Measurements from ENCODE around the gene OTULINL.
"Not testable (repeated sequence)": the region's sequence is repeated elsewhere in the genome, so short reads cannot be mapped to it uniquely, and the experiment has no call there.

OTULINL gene

DNA sequence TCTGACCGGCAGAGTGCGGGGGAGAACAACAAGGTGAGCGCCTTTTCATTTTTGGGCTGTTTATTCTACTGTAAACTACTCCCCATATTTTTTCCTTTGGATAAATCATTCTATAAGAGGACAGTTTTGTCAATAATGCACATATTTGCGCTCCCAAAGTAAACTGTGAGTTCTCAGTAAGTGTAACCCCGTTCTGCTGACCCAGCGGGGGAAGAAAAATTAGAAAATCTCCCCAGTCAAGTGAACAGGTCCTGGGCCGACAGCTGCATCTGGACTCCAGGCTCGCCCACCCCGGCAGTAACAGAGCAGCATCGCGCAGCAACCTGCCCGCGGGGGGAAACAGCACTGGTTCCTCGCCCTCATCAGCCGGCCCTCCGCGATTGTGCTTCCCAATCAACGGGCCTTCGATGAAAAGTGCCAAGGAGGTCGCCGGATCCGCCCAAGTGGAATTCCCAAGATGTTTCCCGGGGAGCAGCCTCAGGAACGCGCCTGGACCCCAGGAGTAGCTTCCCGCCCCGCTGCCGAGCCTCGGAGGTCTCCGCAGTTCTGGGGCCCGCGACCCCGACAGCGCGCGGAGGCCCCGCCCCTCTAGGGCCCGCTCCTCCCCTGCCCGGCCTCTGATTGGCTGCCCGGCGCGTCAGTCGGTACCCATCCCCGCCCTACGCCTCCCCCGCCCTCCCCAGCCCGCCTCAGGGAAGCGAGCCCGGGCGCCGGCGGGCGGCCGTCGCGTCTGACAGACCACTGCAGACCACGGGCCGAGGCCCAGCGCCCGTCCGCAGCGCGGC is at the start of gene OTULINL:
TSS of gene OTULINL (plus strand) at position 687 of the 785 bp plus-strand sequence. CDS start 103 bp downstream, outside the sequence.
- in situ Hi-C loops (cut with HindIII; ENCODE audit: low pct_unique_long_range_greater_than_20kb, low sequenced_read_pairs) = no loop called here
- peak; percentile 80 to 82 for DNase-seq (ENCODE audit: low read depth in 1 of 2, low spot score in 1 of 2)

DNA sequence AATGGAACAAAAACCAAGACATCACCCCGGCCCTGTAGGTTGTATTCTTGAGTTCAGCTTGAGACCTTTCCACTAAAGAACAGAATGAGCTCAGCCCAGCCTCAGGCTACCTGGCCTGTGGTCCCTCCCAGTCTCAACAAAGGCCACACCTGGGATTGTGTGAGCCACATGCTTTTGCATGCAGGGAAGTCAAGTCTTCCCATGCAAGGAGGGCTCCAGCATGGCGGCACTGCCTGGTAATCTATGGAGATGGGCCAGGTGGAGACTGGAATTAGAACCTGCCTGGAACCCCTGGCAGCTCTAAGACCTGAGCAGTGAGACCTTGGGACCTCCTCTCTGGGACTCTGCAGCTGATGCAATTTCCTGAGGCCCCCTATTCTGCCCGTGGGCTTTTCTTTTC is 49.4 kb upstream of the OTULINL start:
- no peak for DNase-seq (ENCODE audit: low read depth in 1 of 2, low spot score in 1 of 2)
- in situ Hi-C loops (cut with HindIII; ENCODE audit: low pct_unique_long_range_greater_than_20kb, low sequenced_read_pairs) = no loop called here
- TF ChIP-seq JUND (IDR thresholded peaks at IDR 0.05; ENCODE audit: low read depth) = no peak

More for the DNA sequence above, at the start of gene OTULINL:
- no peak for TF ChIP-seq JUND (IDR thresholded peaks at IDR 0.05; ENCODE audit: low read depth)

- DNase-seq (ENCODE audit: low read depth in 1 of 2, low spot score in 1 of 2) = no peak
- no peak for TF ChIP-seq JUND (IDR thresholded peaks at IDR 0.05; ENCODE audit: low read depth)
- in situ Hi-C loops (cut with HindIII; ENCODE audit: low pct_unique_long_range_greater_than_20kb, low sequenced_read_pairs) = no loop called here
Measured at GRCh38 chr5:14534773-14535172, 46.8 kb upstream of the OTULINL start.

DNA sequence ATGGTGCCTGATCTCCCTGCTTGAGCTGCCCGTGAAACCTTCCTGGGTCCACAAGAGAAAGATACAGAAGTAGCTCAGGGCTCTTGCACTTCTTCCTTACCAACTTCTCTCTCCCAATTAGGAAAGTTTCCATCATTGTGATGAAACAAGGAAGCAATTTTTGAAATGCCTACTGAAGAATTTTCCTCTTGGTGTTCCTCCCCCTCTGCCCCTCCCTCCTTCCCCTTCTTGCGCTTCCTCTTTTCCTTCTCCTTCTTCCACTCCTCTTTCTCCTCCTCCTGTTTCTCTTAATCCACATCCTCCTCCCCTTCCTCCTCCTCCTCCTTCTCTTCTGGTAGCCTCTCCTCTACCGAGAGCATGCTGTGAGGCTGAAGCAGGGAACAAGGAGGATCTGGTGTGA is 36.3 kb upstream of the OTULINL start:
- peak in 1 of 2 experiments; percentile 11 for DNase-seq (ENCODE audit: low read depth in 1 of 2, low spot score in 1 of 2)
- TF ChIP-seq JUND (IDR thresholded peaks at IDR 0.05; ENCODE audit: low read depth) = no peak
- in situ Hi-C loops (cut with HindIII; ENCODE audit: low pct_unique_long_range_greater_than_20kb, low sequenced_read_pairs) = no loop called here

DNA sequence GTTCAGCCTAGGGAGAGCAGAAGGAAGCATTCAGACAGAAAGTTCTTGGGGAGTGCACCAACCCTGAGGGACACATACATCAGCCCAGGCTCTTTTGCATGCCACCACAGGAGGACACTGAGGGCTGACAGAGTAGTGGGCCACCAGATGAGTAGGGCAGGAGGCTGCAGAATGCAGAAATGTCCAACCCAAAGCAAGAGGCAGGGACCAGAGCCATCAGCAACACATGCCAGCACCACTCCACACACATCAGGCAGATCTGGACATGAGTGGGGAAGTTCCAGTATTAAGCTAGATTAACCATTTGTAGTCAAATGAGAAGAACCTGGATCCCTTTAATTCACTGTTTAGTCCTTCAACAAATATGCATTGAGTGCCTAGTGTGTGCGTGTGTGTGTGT is 35.7 kb upstream of the OTULINL start:
- in situ Hi-C loops (cut with HindIII; ENCODE audit: low pct_unique_long_range_greater_than_20kb, low sequenced_read_pairs) = no loop called here
- DNase-seq (ENCODE audit: low read depth in 1 of 2, low spot score in 1 of 2) = no peak
- TF ChIP-seq JUND (IDR thresholded peaks at IDR 0.05; ENCODE audit: low read depth) = no peak

DNA sequence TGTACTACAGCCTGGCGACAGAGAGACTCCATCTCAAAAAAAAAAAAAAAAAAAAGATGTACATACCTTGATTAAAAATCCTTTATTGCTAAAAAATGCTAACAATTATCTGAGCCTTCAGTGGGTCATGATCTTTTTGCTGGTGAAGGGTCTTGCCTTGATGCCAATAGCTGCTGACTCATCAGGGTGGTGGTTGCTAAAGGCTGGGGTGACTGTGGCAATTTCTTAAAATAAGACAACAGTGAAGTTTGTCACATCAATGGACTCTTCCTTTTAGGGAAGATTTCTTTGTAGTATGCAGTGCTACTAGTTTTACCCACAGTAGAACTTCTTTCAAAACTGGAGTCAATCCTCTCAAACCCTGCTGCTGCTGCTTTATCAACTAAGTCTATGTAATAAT is 33.9 kb upstream of the OTULINL start:
- no peak for TF ChIP-seq JUND (IDR thresholded peaks at IDR 0.05; ENCODE audit: low read depth)
- no peak for DNase-seq (ENCODE audit: low read depth in 1 of 2, low spot score in 1 of 2)
- in situ Hi-C loops (cut with HindIII; ENCODE audit: low pct_unique_long_range_greater_than_20kb, low sequenced_read_pairs) = no loop called here

GRCh38 chr5:14551211-14551610 is 30.4 kb upstream of the OTULINL start:
- in situ Hi-C loops (cut with HindIII; ENCODE audit: low pct_unique_long_range_greater_than_20kb, low sequenced_read_pairs) = no loop called here
- no peak for DNase-seq (ENCODE audit: low read depth in 1 of 2, low spot score in 1 of 2)
- no peak for TF ChIP-seq JUND (IDR thresholded peaks at IDR 0.05; ENCODE audit: low read depth)

- TF ChIP-seq JUND (IDR thresholded peaks at IDR 0.05; ENCODE audit: low read depth) = no peak
- in situ Hi-C loops (cut with HindIII; ENCODE audit: low pct_unique_long_range_greater_than_20kb, low sequenced_read_pairs) = no loop called here
- no peak for DNase-seq (ENCODE audit: low read depth in 1 of 2, low spot score in 1 of 2)
Measured at GRCh38 chr5:14552017-14552416, 29.6 kb upstream of the OTULINL start.

GRCh38 chr5:14554288-14554687 is 27.3 kb upstream of the OTULINL start:
- in situ Hi-C loops (cut with HindIII; ENCODE audit: low pct_unique_long_range_greater_than_20kb, low sequenced_read_pairs); DNase-seq (ENCODE audit: low read depth in 1 of 2, low spot score in 1 of 2): not testable (repeated sequence)

DNA sequence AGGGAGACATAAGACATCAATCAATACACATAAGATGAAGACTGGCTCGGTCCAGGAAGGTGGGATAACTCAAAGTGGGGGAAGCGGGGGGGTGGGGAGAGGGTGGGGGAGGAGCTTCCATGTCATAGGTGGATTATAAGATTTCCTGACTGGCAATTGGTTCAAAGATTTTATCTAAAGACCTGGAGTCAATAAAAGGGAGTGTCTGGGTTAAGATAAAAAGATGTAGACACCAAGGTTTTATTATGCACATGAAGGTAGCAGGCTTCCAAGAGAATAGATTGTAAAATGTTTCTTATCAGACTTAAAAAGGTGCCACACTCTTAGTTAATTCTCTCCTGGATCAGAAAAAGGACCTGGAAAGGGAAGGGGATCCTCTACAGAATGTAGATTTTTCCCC is 25.6 kb upstream of the OTULINL start:
- DNase-seq (ENCODE audit: low read depth in 1 of 2, low spot score in 1 of 2) = no peak
- in situ Hi-C loops (cut with HindIII; ENCODE audit: low pct_unique_long_range_greater_than_20kb, low sequenced_read_pairs) = no loop called here
- no peak for TF ChIP-seq JUND (IDR thresholded peaks at IDR 0.05; ENCODE audit: low read depth)

GRCh38 chr5:14557203-14557770 is 24.3 kb upstream of the OTULINL start:
- TF ChIP-seq JUND (IDR thresholded peaks at IDR 0.05; ENCODE audit: low read depth) = no peak
- DNase-seq (ENCODE audit: low read depth in 1 of 2, low spot score in 1 of 2) = no peak
- in situ Hi-C loops (cut with HindIII; ENCODE audit: low pct_unique_long_range_greater_than_20kb, low sequenced_read_pairs) = no loop called here

- no peak for TF ChIP-seq JUND (IDR thresholded peaks at IDR 0.05; ENCODE audit: low read depth)
- in situ Hi-C loops (cut with HindIII; ENCODE audit: low pct_unique_long_range_greater_than_20kb, low sequenced_read_pairs) = no loop called here
- DNase-seq (ENCODE audit: low read depth in 1 of 2, low spot score in 1 of 2) = no peak
Measured at GRCh38 chr5:14557791-14558415, 23.7 kb upstream of the OTULINL start.

DNA sequence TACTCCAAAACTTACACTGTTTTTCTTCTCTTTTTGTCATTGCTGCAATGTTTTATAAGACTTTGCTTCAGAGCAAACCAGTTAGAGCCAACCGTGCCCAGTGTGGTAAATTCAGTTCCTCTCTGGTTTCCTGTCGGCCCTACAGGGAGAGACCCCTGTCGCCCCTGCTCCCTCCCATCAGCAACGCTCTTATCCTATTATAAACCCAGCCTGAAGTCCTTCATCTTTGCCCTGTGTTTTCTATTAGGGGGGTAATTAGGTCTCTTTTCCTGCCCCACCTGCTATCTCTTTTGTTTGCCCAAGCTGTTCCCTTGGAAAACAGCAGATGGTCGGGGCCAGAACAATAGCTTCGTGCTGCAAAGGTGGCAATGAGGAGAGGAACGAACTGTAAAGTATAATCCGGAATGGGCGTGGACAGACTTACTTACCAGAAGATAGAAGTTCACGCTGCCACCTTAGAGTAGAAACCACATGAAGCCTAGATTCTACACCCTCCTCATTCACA is 21.4 kb upstream of the OTULINL start:
- in situ Hi-C loops (cut with HindIII; ENCODE audit: low pct_unique_long_range_greater_than_20kb, low sequenced_read_pairs) = no loop called here
- no peak for TF ChIP-seq JUND (IDR thresholded peaks at IDR 0.05; ENCODE audit: low read depth)
- no peak for DNase-seq (ENCODE audit: low read depth in 1 of 2, low spot score in 1 of 2)

Measured in T47D (cell line).